A673 (cell line): ENCODE data around the gene MEG3. TPM values are rescaled to one million over a fixed set of nuclear protein-coding genes. Genes with fewer than 3 reads are reported as not detected.

Experiments used
- BruUV-seq: library from RNA; stranded (reverse); fragments of 400-500 nt; replicated peaks from 2 replicates; lab custom pipeline; 2021; lab: Mats Ljungman, UMichigan
- CTCF ChIA-PET: fragments of 300-600 bp; sonication (Branson Sonifier 250); formaldehyde crosslinking; loops from one replicate; lab custom pipeline; 2022; ENCODE audit warnings: antibody characterized with exemption; lab: Charles Lee
- POLR2A ChIA-PET: fragments of 300-600 bp; sonication (Branson Sonifier 250); formaldehyde crosslinking; loops from one replicate; lab custom pipeline; 2022; ENCODE audit warnings: antibody characterized with exemption; ENCODE audit not compliant: low non-redundant PET; lab: Charles Lee
- DNase-seq: peaks from one replicate; pipeline ENCODE4 v3.0.0-alpha.2; 2015; ENCODE audit warnings: low spot score
- H3K27ac ChIP-seq: fragments of 200-600 bp; sonication (generic); 2 replicates; pipeline ENCODE4 v1.5.1; 2016; ENCODE audit warnings: mixed run types, low read depth, mild to moderate bottlenecking, mixed read lengths, antibody characterized with exemption, low read length; ENCODE audit not compliant: poor library complexity, severe bottlenecking
- H3K27me3 ChIP-seq: fragments of 200-600 bp; sonication (generic); replicated peaks from 2 replicates; pipeline ENCODE4 v1.6.1; 2017; ENCODE audit warnings: mixed run types, low read depth, mild to moderate bottlenecking, mixed read lengths, antibody characterized with exemption, low read length; ENCODE audit not compliant: insufficient read depth, poor library complexity
- H3K36me3 ChIP-seq: fragments of 200-600 bp; sonication (generic); 2 replicates; pipeline ENCODE4 v1.6.1; 2016; ENCODE audit warnings: mixed run types, mild to moderate bottlenecking, mixed read lengths, antibody characterized with exemption, low read length; ENCODE audit not compliant: insufficient read depth, poor library complexity, severe bottlenecking
- H3K4me1 ChIP-seq: fragments of 200-600 bp; sonication (generic); 2 replicates; pipeline ENCODE4 v1.6.1; 2017; ENCODE audit warnings: mixed run types, mild to moderate bottlenecking, mixed read lengths, antibody characterized with exemption, low read length; ENCODE audit not compliant: insufficient read depth, poor library complexity, severe bottlenecking
- H3K4me3 ChIP-seq: fragments of 200-600 bp; sonication (generic); 2 replicates; pipeline ENCODE4 v1.5.1; 2016; ENCODE audit warnings: low read depth, mixed run types, mild to moderate bottlenecking, mixed read lengths, low read length; ENCODE audit not compliant: poor library complexity, severe bottlenecking
- H3K9me3 ChIP-seq: fragments of 200-600 bp; sonication (generic); 2 replicates; pipeline ENCODE4 v1.6.1; 2016; ENCODE audit warnings: mixed run types, low read depth, mild to moderate bottlenecking, mixed read lengths, antibody characterized with exemption, low read length; ENCODE audit not compliant: poor library complexity, severe bottlenecking
- EZH2 ChIP-seq: fragments of 200-600 bp; sonication (generic); IDR thresholded peaks from 2 replicates; pipeline ENCODE4 v1.6.1; 2017; ENCODE audit warnings: borderline replicate concordance, low read depth, mild to moderate bottlenecking, mixed read lengths, antibody characterized with exemption, low read length; ENCODE audit not compliant: poor library complexity, severe bottlenecking
- intact Hi-C: fragments of 100-400 bp; cut with micrococcal nuclease; formaldehyde crosslinking; loops from one replicate; pipeline ENCODE4 v1.10.0; 2022; ENCODE audit not compliant: unreplicated experiment
- total RNA-seq: library from RNA; stranded (reverse); gene quantifications from 2 replicates; pipeline ENCODE4 v1.2.3, GENCODE V29; 2021
- TF ChIP-seq, protein P1 (sequence below): fragments of 300-800, 200-600 bp; sonication (generic); conservative IDR thresholded peaks from 2 replicates; pipeline ENCODE4 v1.5.1; 2017; ENCODE audit warnings: low read depth, mild to moderate bottlenecking, antibody characterized with exemption, low read length, moderate library complexity, mixed read lengths

MEG3 gene
- total RNA-seq, 1 experiment from 2014 or later = 58.7 TPM

DNA sequence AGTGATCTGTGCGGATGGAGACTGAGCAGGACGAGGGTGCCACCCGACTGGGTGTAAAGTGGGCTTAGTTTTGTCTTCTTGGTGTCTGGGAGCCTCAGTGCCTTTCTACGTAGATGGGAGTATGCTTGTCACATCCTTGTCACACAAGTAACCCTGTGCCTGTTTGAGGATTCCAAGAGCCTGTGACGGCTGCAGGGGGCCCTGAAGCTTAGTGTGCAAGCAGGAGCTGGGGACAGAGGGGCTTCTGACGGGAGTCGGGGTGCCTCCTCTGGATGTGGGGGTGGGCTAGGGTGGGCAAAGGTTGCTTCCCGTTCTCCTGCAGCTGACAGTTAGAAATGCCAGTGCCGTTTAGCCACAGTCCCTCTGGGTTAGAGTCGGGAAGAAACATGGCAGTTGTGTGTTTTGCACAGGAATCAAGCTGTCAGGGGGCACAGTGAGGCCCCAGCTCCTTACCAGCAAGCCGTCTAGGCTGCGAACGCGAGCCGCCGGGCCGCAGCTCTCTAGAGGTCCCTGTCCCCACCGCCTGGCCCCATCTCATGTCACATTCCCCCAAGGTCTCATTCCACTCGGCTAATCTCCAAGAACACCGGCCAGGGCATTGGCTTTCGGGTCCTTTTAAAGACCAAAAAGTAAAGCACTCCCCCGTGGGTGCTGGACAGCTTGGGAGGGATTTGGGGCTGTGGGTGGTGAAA lies 70.6 kb downstream of the MEG3 start:
- Histone ChIP-seq H3K27ac (no peak overlapping the region), H3K9me3 (no peaks in the 10 kb centered on the region), H3K4me1 (peaks cover 32% of the 10 kb centered on the region), H3K4me3 (no peak overlapping the region), H3K27me3 (no peaks in the 10 kb centered on the region), H3K36me3 (no peaks in the 10 kb centered on the region)
- ChIA-PET CTCF (no interaction called here), POLR2A (no interaction called here)
- no peak for TF ChIP-seq EZH2
- TF ChIP-seq, protein P1, sequence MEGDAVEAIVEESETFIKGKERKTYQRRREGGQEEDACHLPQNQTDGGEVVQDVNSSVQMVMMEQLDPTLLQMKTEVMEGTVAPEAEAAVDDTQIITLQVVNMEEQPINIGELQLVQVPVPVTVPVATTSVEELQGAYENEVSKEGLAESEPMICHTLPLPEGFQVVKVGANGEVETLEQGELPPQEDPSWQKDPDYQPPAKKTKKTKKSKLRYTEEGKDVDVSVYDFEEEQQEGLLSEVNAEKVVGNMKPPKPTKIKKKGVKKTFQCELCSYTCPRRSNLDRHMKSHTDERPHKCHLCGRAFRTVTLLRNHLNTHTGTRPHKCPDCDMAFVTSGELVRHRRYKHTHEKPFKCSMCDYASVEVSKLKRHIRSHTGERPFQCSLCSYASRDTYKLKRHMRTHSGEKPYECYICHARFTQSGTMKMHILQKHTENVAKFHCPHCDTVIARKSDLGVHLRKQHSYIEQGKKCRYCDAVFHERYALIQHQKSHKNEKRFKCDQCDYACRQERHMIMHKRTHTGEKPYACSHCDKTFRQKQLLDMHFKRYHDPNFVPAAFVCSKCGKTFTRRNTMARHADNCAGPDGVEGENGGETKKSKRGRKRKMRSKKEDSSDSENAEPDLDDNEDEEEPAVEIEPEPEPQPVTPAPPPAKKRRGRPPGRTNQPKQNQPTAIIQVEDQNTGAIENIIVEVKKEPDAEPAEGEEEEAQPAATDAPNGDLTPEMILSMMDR = no peak
- no peak for DNase-seq
- BruUV-seq = no TSS peak
- intact Hi-C loops = no loop called here

DNA sequence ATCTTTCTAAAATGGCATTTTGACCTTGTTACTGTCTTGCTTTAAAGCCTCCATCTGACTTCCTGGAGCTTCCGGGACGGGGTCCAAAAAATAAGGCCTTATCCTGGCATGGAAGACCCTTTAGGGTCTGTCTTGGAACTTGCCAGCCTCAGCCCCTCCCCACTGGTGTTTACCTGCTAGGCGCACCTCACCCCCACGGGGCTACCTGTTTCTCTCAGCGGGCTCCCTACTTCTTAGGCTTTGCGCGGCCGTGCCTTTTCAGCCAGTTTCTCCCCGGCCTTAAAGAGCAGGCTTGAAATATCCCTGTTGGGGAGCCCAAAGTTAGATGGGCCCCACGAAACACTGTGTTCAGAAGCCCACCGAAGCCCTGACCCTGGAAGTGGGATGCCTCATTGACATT lies 72.5 kb downstream of the MEG3 start:
- TF ChIP-seq, protein P1 = no peak
- no peak for TF ChIP-seq EZH2
- Histone ChIP-seq H3K4me1 (peaks cover 32% of the 10 kb centered on the region), H3K36me3 (no peaks in the 10 kb centered on the region), H3K27me3 (no peaks in the 10 kb centered on the region), H3K4me3 (no peak overlapping the region), H3K27ac (no peak overlapping the region), H3K9me3 (no peaks in the 10 kb centered on the region)
- CTCF ChIA-PET = no interaction called here
- POLR2A ChIA-PET = no interaction called here
- no peak for DNase-seq
- intact Hi-C loops = no loop called here
- BruUV-seq = no TSS peak

DNA sequence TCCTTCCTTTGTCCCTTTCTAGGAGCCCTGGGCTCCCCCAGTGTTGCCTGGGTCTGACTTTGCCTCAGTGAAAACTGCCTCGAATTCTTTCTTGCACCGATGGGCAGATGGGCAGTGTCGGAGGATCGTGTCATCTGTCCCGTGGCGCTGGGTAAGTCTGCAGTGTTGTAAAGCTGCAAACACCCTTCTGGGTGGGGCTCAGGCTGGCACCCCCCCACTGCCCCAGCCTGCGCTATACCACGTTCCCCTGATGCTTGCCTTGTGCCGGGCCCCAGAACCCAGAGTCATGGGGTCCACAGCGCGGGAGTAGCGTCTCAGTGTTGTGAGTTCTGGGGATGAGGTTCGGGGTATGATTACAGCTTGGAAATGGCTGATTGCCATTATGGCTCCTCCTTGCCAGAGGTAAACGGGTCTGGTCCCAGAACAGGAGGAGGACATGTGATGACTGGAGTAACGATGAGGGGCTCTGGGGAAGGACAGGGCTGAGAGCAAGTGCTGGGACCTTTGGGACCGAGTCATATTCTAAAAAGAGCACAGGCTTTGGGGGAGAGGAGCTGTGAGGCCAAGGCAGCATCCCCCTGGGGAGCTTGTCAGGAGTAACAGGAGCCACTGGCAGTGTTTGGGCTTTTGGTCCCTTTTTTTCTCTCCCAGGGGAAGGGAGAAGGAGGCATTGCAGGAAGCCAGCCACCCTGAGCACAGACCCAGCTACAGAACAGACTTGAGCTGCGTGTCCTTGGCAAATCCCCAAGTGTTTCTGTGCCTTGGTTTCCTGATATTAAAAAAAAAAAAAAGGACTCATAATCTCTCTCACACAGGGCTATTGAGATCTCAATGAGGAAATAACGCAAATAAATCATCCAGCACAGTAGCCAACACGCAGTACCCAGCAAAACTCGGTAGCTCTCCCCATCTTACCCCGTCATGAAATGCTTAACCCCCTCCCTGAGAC lies 73.3 kb downstream of the MEG3 start:
- Histone ChIP-seq H3K27ac (peak overlapping the region; percentile 26), H3K4me3 (no peak overlapping the region), H3K4me1 (peaks cover 38% of the 10 kb centered on the region), H3K27me3 (no peaks in the 10 kb centered on the region), H3K36me3 (no peaks in the 10 kb centered on the region), H3K9me3 (no peaks in the 10 kb centered on the region)
- ChIA-PET POLR2A (no interaction called here), CTCF (interaction anchor here (0.6 to 2.1 kb wide), 3 partner anchors 48 to 722 kb away, joined by 6 to 8 read pairs (median 8); no protein-coding TSS in a partner anchor)
- no TSS peak for BruUV-seq
- DNase-seq = peak; percentile 51
- TF ChIP-seq, protein P1 = no peak
- no peak for TF ChIP-seq EZH2
- intact Hi-C loops = no loop called here
